Glutamatergic neuron (in vitro differentiated cells): ENCODE results near the gene DNAH8. TPM values are rescaled to one million over a fixed set of nuclear protein-coding genes. Genes with fewer than 3 reads are reported as not detected.

Source experiments
- DNase-seq: peaks from one replicate; pipeline ENCODE4 v3.0.0; 2022
- H3K27ac Mint-ChIP-seq: one replicate; pipeline ENCODE4 v1.8.0; 2020; ENCODE audit warnings: mild to moderate bottlenecking, mixed read lengths, inconsistent platforms; ENCODE audit not compliant: unreplicated experiment
- H3K27me3 Mint-ChIP-seq: one replicate; pipeline ENCODE4 v1.8.0; 2020; ENCODE audit warnings: mild to moderate bottlenecking, moderate library complexity, mixed read lengths, inconsistent platforms; ENCODE audit not compliant: unreplicated experiment
- H3K36me3 Mint-ChIP-seq: one replicate; pipeline ENCODE4 v1.8.0; 2020; ENCODE audit warnings: mild to moderate bottlenecking, mixed read lengths, inconsistent platforms; ENCODE audit not compliant: unreplicated experiment
- H3K4me1 Mint-ChIP-seq: one replicate; pipeline ENCODE4 v1.8.0; 2020; ENCODE audit warnings: mild to moderate bottlenecking, low read depth, mixed read lengths, inconsistent platforms; ENCODE audit not compliant: unreplicated experiment
- H3K4me3 Mint-ChIP-seq: one replicate; pipeline ENCODE4 v1.8.0; 2020; ENCODE audit warnings: mild to moderate bottlenecking, mixed read lengths, inconsistent platforms; ENCODE audit not compliant: unreplicated experiment
- H3K9me3 Mint-ChIP-seq: one replicate; pipeline ENCODE4 v1.8.0; 2020; ENCODE audit warnings: mild to moderate bottlenecking, moderate library complexity, mixed read lengths, inconsistent platforms; ENCODE audit not compliant: unreplicated experiment
- CTCF ChIP-seq: fragments of 200-600 bp; sonication (generic); IDR thresholded peaks from one replicate; pipeline ENCODE4 v1.5.0; 2021; ENCODE audit not compliant: partially characterized antibody, unreplicated experiment
- total RNA-seq: library from RNA; stranded (reverse); fragmentation: NEBNext Ultra II Directional; extraction: Animal tissue kit (Norgen Biotek cat#: 25700); gene quantifications from one replicate; pipeline ENCODE4 v1.2.1, GENCODE V29; 2021; ENCODE audit not compliant: unreplicated experiment

The DNAH8 gene
- total RNA-seq, 1 donor from 2014 or later: not detected

DNA sequence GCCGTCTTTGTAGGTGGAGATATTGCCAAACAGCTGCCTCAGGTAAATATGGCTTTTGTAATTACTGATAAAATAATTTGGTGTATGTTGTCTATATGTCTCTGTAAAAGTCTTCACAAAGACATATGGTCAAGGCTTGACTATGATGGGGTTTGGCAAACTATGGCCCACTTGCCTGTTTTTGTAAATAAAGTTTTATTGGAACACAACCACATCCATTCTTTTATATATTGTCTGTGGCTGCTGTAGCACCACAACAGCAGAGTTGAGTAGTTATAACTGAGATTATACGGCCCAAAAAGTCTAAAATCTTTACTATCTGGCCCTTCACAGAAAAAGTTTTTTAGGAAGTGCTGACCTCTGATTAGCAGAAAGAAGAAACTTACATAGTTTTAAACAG, 133.6 kb downstream of the DNAH8 start:
- no peak for DNase-seq
- H3K4me1 Mint-ChIP-seq: peaks cover 6% of the 10 kb centered on the region
- no peak for TF ChIP-seq CTCF
- no peak overlapping the region for H3K27ac Mint-ChIP-seq
- H3K9me3 Mint-ChIP-seq: no peaks in the 10 kb centered on the region
- H3K4me3 Mint-ChIP-seq: no peak overlapping the region
- no peaks in the 10 kb centered on the region for H3K36me3 Mint-ChIP-seq
- H3K27me3 Mint-ChIP-seq: no peaks in the 10 kb centered on the region

GRCh38 chr6:38852215-38852614, 137.1 kb downstream of the DNAH8 start:
- no peak for DNase-seq
- no peak overlapping the region for H3K27ac Mint-ChIP-seq

DNA sequence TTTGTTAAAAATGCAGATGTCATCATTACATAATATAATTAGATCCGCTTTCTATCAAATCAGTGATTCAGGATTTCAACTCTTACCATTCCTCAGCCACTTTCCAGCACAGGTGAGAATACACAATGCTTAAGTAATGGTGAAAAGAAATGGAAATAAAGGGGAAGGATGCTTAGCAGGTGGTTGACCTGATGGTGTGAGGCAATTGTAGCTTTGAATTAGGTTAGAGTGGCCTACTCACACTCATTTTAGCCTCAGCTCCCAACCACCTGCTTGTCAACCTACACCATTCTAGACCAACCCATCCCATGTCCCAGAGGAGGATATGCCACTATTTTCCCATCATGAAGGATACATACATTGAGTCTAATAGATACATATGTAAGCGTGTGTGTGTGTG, 138.1 kb downstream of the DNAH8 start:
- no peak for DNase-seq
- no peak for TF ChIP-seq CTCF
- Mint-ChIP-seq H3K27me3 (no peaks in the 10 kb centered on the region), H3K36me3 (no peaks in the 10 kb centered on the region), H3K9me3 (no peaks in the 10 kb centered on the region), H3K27ac (no peak overlapping the region), H3K4me1 (peaks cover 6% of the 10 kb centered on the region), H3K4me3 (no peak overlapping the region)

More at GRCh38 chr6:38852215-38852614, 137.1 kb downstream of the DNAH8 start:
- Mint-ChIP-seq H3K4me1 (peaks cover 6% of the 10 kb centered on the region), H3K9me3 (no peaks in the 10 kb centered on the region), H3K4me3 (peak overlapping the region; percentile 4), H3K36me3 (no peaks in the 10 kb centered on the region), H3K27me3 (no peaks in the 10 kb centered on the region)
- no peak for TF ChIP-seq CTCF

DNA sequence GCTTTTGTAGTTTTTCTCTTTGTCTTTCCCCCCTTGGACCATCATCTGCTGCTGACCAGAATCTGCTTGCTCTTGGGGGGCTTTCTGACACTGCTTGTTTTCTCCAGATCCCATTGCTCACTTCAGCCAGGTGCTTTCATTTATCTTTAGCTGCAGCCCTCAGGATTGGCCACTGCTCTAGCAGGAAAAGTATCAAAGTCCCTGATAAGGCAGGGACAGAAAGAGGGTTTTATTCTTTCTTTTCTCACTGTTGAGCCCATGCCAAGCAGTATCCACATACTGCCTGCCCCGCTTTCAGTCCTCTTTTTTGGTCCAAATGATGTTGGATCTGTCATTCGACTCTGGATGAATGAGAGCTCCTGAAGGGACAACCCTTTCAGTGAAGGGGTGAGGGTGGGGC, 141.4 kb downstream of the DNAH8 start:
- Mint-ChIP-seq H3K9me3 (no peaks in the 10 kb centered on the region), H3K27me3 (no peaks in the 10 kb centered on the region), H3K4me1 (peaks cover 3% of the 10 kb centered on the region), H3K36me3 (no peaks in the 10 kb centered on the region), H3K4me3 (no peak overlapping the region), H3K27ac (no peak overlapping the region)
- DNase-seq: no peak
- no peak for TF ChIP-seq CTCF

DNA sequence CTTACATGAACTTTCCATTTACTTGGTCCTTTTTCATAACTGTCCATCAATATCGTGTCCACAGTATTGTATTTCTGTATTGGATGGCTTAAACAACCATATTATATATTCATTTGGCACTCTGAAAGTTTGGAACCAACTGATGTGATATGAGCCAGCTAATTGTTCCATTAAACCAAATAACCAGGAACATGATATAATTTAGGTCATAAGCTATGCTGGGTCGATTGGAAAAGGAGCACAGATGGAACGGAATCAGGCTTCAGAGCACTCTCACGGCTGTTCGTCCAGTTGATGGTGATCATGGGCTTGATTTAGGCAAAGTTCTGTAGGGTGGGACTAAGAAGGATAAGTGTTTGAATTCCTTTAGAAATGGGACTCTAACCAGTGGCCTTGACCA, 142.7 kb downstream of the DNAH8 start:
- TF ChIP-seq CTCF: no peak
- no peak for DNase-seq

More for the DNA sequence above, 142.7 kb downstream of the DNAH8 start:
- Mint-ChIP-seq H3K27me3 (no peaks in the 10 kb centered on the region), H3K4me3 (no peak overlapping the region), H3K9me3 (no peaks in the 10 kb centered on the region), H3K4me1 (no peaks in the 10 kb centered on the region), H3K36me3 (no peaks in the 10 kb centered on the region), H3K27ac (no peak overlapping the region)
